Measurements from ENCODE around the gene RAP1A. TPM values are rescaled to one million over a fixed set of nuclear protein-coding genes. Genes with fewer than 3 reads are reported as not detected.

Gene RAP1A
- total RNA-seq, 1 experiment from 2014 or later, result 55.2 TPM

GRCh38 chr1:111591937-111592336 is 27.7 kb upstream of the RAP1A start:
- no peaks in the 10 kb centered on the region for H3K79me2 ChIP-seq (ENCODE audit: low read depth)
- peak overlapping the region; percentile 75 for H3K4me2 ChIP-seq
- intact Hi-C loops (cut with micrococcal nuclease; ENCODE audit: unreplicated experiment), result loop anchor here (2.0 to 5.0 kb wide), 3 partner anchors 27 to 83 kb away; partner anchors contain the start of gene RAP1A
- no peak overlapping the region for H3K4me3 ChIP-seq
- no TSS peak for BruUV-seq (replicated peaks)
- no peak for DNase-seq
- TF ChIP-seq EZH2 (IDR thresholded peaks at IDR 0.05; ENCODE audit: low read depth), result no peak
- no peak for TF ChIP-seq CTCF (conservative IDR thresholded peaks at IDR 0.05)
- no peaks in the 10 kb centered on the region for H3K36me3 ChIP-seq (ENCODE audit: low read depth)
- no peaks in the 10 kb centered on the region for H3K27me3 ChIP-seq (ENCODE audit: insufficient read depth, low read depth)
- POLR2A ChIA-PET (ENCODE audit: unreplicated experiment), result no interaction called here
- no peaks in the 10 kb centered on the region for H3K9me2 ChIP-seq (ENCODE audit: insufficient read depth)
- no peaks in the 10 kb centered on the region for H4K20me1 ChIP-seq (ENCODE audit: insufficient read depth)
- H3K4me1 ChIP-seq (replicated peaks; ENCODE audit: insufficient read depth), result peaks cover 36% of the 10 kb centered on the region
- peaks cover 39% of the 10 kb centered on the region for H3F3A ChIP-seq (ENCODE audit: insufficient read depth, low read depth)
- H3K9me3 ChIP-seq (ENCODE audit: insufficient read depth, low read depth), result no peaks in the 10 kb centered on the region
- H3K27ac ChIP-seq, result peak overlapping the region; percentile 78
- CTCF ChIA-PET, result no interaction called here
- H2AFZ ChIP-seq, result peak overlapping the region; percentile 64

GRCh38 chr1:111592389-111593361 is 26.9 kb upstream of the RAP1A start:
- no peak for TF ChIP-seq CTCF (conservative IDR thresholded peaks at IDR 0.05)
- TF ChIP-seq EZH2 (IDR thresholded peaks at IDR 0.05; ENCODE audit: low read depth), result no peak
- POLR2A ChIA-PET (ENCODE audit: unreplicated experiment), result interaction anchor here (0.6 to 1.0 kb wide), 5 partner anchors 12 to 1026 kb away, joined by 3 to 11 read pairs (median 3); partner anchors contain the start of genes RAP1A and ST7L
- CTCF ChIA-PET, result interaction anchor here (0.6 to 1.3 kb wide), 4 partner anchors 27 to 1780 kb away, joined by 3 to 13 read pairs (median 6); no protein-coding TSS in a partner anchor
- H4K20me1 ChIP-seq (ENCODE audit: insufficient read depth), result no peaks in the 10 kb centered on the region
- H3K27me3 ChIP-seq (ENCODE audit: insufficient read depth, low read depth), result no peaks in the 10 kb centered on the region
- intact Hi-C loops (cut with micrococcal nuclease; ENCODE audit: unreplicated experiment), result loop anchor here (2.0 to 5.0 kb wide), 3 partner anchors 26 to 84 kb away; partner anchors contain the start of gene RAP1A
- H3K36me3 ChIP-seq (ENCODE audit: low read depth), result no peaks in the 10 kb centered on the region
- H3F3A ChIP-seq (ENCODE audit: insufficient read depth, low read depth), result peaks cover 39% of the 10 kb centered on the region
- no peaks in the 10 kb centered on the region for H3K79me2 ChIP-seq (ENCODE audit: low read depth)
- peak overlapping the region; percentile 75 for H3K4me2 ChIP-seq
- DNase-seq, result peak; percentile 87 to 98
- H3K9me2 ChIP-seq (ENCODE audit: insufficient read depth), result no peaks in the 10 kb centered on the region
- peak overlapping the region; percentile 43 for H3K4me3 ChIP-seq
- no peaks in the 10 kb centered on the region for H3K9me3 ChIP-seq (ENCODE audit: insufficient read depth, low read depth)
- peak overlapping the region; percentile 64 for H2AFZ ChIP-seq
- no TSS peak for BruUV-seq (replicated peaks)
- peaks cover 36% of the 10 kb centered on the region for H3K4me1 ChIP-seq (replicated peaks; ENCODE audit: insufficient read depth)
- peak overlapping the region; percentile 78 for H3K27ac ChIP-seq

Measured in PC-9 (cell line).